Measurements from ENCODE around the gene KIR3DL3. TPM values are rescaled to one million over a fixed set of nuclear protein-coding genes. Genes with fewer than 3 reads are reported as not detected.
A peak's percentile ranks its signal among the peaks of the same experiment; 100 is the strongest.
"Not testable (repeated sequence)": the region's sequence is repeated elsewhere in the genome, so short reads cannot be mapped to it uniquely, and the experiment has no call there.

KIR3DL3 gene
- total RNA-seq, 4 donors from 2014 or later, result 0.32 TPM; not detected in 3

DNA sequence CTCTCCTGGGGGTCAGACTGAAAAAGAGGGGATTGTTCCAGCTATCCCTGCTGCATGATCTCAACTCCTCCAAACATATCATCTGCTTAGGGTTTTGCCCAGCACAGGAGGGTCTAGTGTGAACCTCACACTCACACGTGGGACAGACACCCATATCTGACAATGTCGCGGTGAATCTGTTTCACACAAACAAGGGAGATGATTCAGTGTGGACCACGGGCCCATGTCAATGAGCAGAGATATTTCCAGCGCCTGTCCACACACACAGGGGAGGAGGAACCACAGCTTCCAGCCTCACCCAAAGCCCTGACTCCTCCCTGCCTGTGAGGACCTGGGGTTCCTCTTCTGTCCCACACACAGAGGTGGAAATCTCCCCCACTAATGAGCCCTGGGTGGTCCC is 29.6 kb upstream of the KIR3DL3 start:
- in situ Hi-C loops (cut with MboI; ENCODE audit: low pct_ligation_motif_present in 1 of 4, low pct_unique_long_range_greater_than_20kb in 1 of 4, low sequenced_read_pairs in 3 of 4) (no loop called here), intact Hi-C loops (cut with DNase I; ENCODE audit: low total_unique reads) (no loop called here)
- DNase-seq, result no peak
- Histone ChIP-seq H3K27me3 (peaks cover 8% of the 10 kb centered on the region), H3K27ac (no peak overlapping the region), H3K4me1 (no peaks in the 10 kb centered on the region), H3K36me3 (no peaks in the 10 kb centered on the region), H3K4me3 (no peak overlapping the region), H3K9me3 (no peaks in the 10 kb centered on the region)
- WGBS, 2 donors (ENCODE audit: low coverage in 1 of 2), result 76 to 77% methylated on average over 5 of the region's 5 CpGs
- TF ChIP-seq EP300 (IDR thresholded peaks at IDR 0.05; ENCODE audit: low read depth) (no peak), POLR2A (IDR thresholded peaks at IDR 0.05) (no peak), POLR2AphosphoS5 (IDR thresholded peaks at IDR 0.05) (no peak)
- TF ChIP-seq, protein P1, sequence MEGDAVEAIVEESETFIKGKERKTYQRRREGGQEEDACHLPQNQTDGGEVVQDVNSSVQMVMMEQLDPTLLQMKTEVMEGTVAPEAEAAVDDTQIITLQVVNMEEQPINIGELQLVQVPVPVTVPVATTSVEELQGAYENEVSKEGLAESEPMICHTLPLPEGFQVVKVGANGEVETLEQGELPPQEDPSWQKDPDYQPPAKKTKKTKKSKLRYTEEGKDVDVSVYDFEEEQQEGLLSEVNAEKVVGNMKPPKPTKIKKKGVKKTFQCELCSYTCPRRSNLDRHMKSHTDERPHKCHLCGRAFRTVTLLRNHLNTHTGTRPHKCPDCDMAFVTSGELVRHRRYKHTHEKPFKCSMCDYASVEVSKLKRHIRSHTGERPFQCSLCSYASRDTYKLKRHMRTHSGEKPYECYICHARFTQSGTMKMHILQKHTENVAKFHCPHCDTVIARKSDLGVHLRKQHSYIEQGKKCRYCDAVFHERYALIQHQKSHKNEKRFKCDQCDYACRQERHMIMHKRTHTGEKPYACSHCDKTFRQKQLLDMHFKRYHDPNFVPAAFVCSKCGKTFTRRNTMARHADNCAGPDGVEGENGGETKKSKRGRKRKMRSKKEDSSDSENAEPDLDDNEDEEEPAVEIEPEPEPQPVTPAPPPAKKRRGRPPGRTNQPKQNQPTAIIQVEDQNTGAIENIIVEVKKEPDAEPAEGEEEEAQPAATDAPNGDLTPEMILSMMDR (IDR thresholded peaks at IDR 0.05), result no peak

DNA sequence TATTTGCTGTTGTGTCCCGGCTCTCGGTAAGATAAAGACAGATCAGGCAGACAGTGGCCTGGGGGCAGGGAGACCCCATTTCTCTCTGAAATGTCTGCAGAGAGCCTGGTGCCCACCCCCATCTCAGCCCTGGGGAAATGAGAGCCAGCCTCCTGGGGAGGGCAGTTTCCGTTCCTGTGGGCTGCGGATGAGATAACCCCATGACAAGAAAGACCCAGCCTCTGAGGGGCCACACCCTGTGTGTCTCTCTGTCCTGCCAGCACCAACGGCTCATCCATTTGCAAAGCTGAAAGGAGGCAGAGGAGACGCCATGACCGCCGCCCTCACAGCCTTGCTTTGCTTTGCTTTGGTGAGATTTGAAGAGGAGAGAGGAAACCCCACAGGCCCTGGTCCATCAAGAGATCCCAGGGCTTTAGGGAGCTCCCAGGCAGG is 28.1 kb upstream of the KIR3DL3 start:
- no peaks in the 10 kb centered on the region for H3K4me1 ChIP-seq
- no peaks in the 10 kb centered on the region for H3K36me3 ChIP-seq
- no peaks in the 10 kb centered on the region for H3K9me3 ChIP-seq
- WGBS, 2 donors (ENCODE audit: low coverage in 1 of 2), result 82% methylated on average over 8 of the region's 8 CpGs; no CpG with 5 or more reads in 1 of the 2 donors
- DNase-seq, result no peak
- intact Hi-C loops (cut with DNase I; ENCODE audit: low total_unique reads), result no loop called here
- H3K27me3 ChIP-seq, result no peaks in the 10 kb centered on the region
- no peak overlapping the region for H3K4me3 ChIP-seq
- in situ Hi-C loops (cut with MboI; ENCODE audit: low pct_ligation_motif_present in 1 of 4, low pct_unique_long_range_greater_than_20kb in 1 of 4, low sequenced_read_pairs in 3 of 4), result no loop called here
- H3K27ac ChIP-seq, result no peak overlapping the region
- no peak for TF ChIP-seq EP300 (IDR thresholded peaks at IDR 0.05; ENCODE audit: low read depth)

- in situ Hi-C loops (cut with MboI; ENCODE audit: low pct_ligation_motif_present in 1 of 4, low pct_unique_long_range_greater_than_20kb in 1 of 4, low sequenced_read_pairs in 3 of 4) (no loop called here), intact Hi-C loops (cut with DNase I; ENCODE audit: low total_unique reads) (no loop called here)
- no peak for DNase-seq
- TF ChIP-seq, protein P1 (IDR thresholded peaks at IDR 0.05), result no peak
- TF ChIP-seq POLR2AphosphoS5 (IDR thresholded peaks at IDR 0.05), result no peak
- no peak for TF ChIP-seq EP300 (IDR thresholded peaks at IDR 0.05; ENCODE audit: low read depth)
- no peak for TF ChIP-seq POLR2A (IDR thresholded peaks at IDR 0.05)
- WGBS, 2 donors (ENCODE audit: low coverage in 1 of 2), result 14% methylated on average over 2 of the region's 2 CpGs; no CpG with 5 or more reads in 1 of the 2 donors
- H3K9me3 ChIP-seq, result no peaks in the 10 kb centered on the region
- H3K4me3 ChIP-seq, result no peak overlapping the region
- H3K27me3 ChIP-seq, result no peaks in the 10 kb centered on the region
- H3K27ac ChIP-seq, result no peak overlapping the region
- H3K4me1 ChIP-seq, result no peaks in the 10 kb centered on the region
- no peaks in the 10 kb centered on the region for H3K36me3 ChIP-seq
These were observed 27.5 kb upstream of the KIR3DL3 start for GRCh38 chr19:54696766-54697165.

DNA sequence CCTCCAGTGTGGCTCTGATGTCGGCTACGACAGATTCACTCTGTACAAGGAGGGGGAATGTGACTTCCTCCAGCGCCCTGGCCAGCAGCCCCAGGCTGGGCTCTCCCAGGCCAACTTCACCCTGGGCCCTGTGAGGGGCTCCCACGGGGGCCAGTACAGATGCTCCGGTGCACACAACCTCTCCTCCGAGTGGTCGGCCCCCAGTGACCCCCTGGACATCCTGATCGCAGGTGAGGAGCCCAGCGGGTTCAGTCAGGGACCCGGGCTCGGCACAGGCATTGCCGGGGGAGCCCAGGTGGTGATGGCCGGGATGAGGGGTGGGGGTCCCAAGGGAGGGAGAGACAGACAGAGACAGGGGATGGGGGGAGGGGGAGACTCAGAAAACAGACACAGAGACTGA is 26.5 kb upstream of the KIR3DL3 start:
- H3K27me3 ChIP-seq; intact Hi-C loops (cut with DNase I; ENCODE audit: low total_unique reads); in situ Hi-C loops (cut with MboI; ENCODE audit: low pct_ligation_motif_present in 1 of 4, low pct_unique_long_range_greater_than_20kb in 1 of 4, low sequenced_read_pairs in 3 of 4): not testable (repeated sequence)

GRCh38 chr19:54704928-54705327 is 19.3 kb upstream of the KIR3DL3 start:
- intact Hi-C loops (cut with DNase I; ENCODE audit: low total_unique reads), result no loop called here
- Histone ChIP-seq H3K27ac (no peak overlapping the region), H3K9me3 (no peaks in the 10 kb centered on the region), H3K27me3 (no peaks in the 10 kb centered on the region), H3K36me3 (no peaks in the 10 kb centered on the region), H3K4me1 (no peaks in the 10 kb centered on the region), H3K4me3 (no peak overlapping the region)
- TF ChIP-seq POLR2AphosphoS5 (IDR thresholded peaks at IDR 0.05), result no peak
- 71% methylated on average over 8 of the region's 8 CpGs; no CpG with 5 or more reads in 1 of the 2 donors for WGBS, 2 donors (ENCODE audit: low coverage in 1 of 2)
- no peak for DNase-seq
- in situ Hi-C loops (cut with MboI; ENCODE audit: low pct_ligation_motif_present in 1 of 4, low pct_unique_long_range_greater_than_20kb in 1 of 4, low sequenced_read_pairs in 3 of 4), result no loop called here

More for the DNA sequence above, 26.5 kb upstream of the KIR3DL3 start:
- H3K36me3 ChIP-seq, H3K4me3 ChIP-seq, H3K4me1 ChIP-seq, H3K27ac ChIP-seq, DNase-seq, H3K9me3 ChIP-seq: not testable (repeated sequence)
- 70% methylated on average over 9 of the region's 13 CpGs; no CpG with 5 or more reads in 1 of the 2 donors for WGBS, 2 donors (ENCODE audit: low coverage in 1 of 2)

DNA sequence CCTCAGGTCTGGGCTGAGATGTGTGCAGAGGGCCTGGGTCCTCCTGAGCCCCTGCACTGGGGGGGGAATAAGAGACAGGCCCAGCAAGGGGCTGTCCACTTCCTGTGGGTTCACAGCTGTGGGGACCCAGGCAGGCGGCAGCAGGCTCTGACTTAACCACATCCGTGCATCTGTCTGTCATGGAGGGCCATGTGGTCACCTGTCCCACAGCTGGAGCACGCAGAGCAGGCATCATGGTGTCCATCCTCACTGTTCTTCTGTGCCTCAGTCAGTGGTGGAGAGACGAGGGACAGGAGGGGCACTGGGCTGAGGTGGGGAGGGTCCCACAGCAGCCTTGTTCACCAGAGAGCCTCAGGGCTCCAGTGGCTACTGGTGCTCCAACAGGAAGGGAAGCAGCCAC is 16.3 kb upstream of the KIR3DL3 start:
- intact Hi-C loops (cut with DNase I; ENCODE audit: low total_unique reads), result no loop called here
- H3K9me3 ChIP-seq, result no peaks in the 10 kb centered on the region
- in situ Hi-C loops (cut with MboI; ENCODE audit: low pct_ligation_motif_present in 1 of 4, low pct_unique_long_range_greater_than_20kb in 1 of 4, low sequenced_read_pairs in 3 of 4), result no loop called here

More for the DNA sequence above, 16.3 kb upstream of the KIR3DL3 start:
- no peak overlapping the region for H3K27ac ChIP-seq
- H3K4me3 ChIP-seq, result no peak overlapping the region
- DNase-seq, result peak; percentile 17
- no peaks in the 10 kb centered on the region for H3K4me1 ChIP-seq
- 65% methylated on average over 4 of the region's 4 CpGs; no CpG with 5 or more reads in 1 of the 2 donors for whole genome bisulfite sequencing, 2 donors (ENCODE audit: low coverage in 1 of 2)
- no peaks in the 10 kb centered on the region for H3K27me3 ChIP-seq
- no peaks in the 10 kb centered on the region for H3K36me3 ChIP-seq
- TF ChIP-seq EP300 (IDR thresholded peaks at IDR 0.05; ENCODE audit: low read depth) (no peak), POLR2A (IDR thresholded peaks at IDR 0.05) (no peak), POLR2AphosphoS5 (IDR thresholded peaks at IDR 0.05) (no peak)
- TF ChIP-seq, protein P1 (IDR thresholded peaks at IDR 0.05), result no peak

Measured in transverse colon (tissue), 4 donors.